ENCODE measurements around the gene RNF11.
A peak's percentile ranks its signal among the peaks of the same experiment; 100 is the strongest.
"Not testable (repeated sequence)": the region's sequence is repeated elsewhere in the genome, so short reads cannot be mapped to it uniquely, and the experiment has no call there.

RNF11 gene

GRCh38 chr1:51235673-51236530 lies at the start of gene RNF11:
Gene RNF11 (plus strand): TSS chr1:51236273. CDS start chr1:51236757, 484 bp downstream.
- peak; percentile 89 for DNase-seq (ENCODE audit: low read depth)

GRCh38 chr1:51188230-51188629 lies 47.8 kb upstream of the RNF11 start:
- no peak for DNase-seq (ENCODE audit: low read depth)

GRCh38 chr1:51189421-51190073 lies 46.5 kb upstream of the RNF11 start:
- peak; percentile 71 for DNase-seq (ENCODE audit: low read depth)

- DNase-seq (ENCODE audit: low read depth) = no peak
These were observed 45.1 kb upstream of the RNF11 start for GRCh38 chr1:51190961-51191360.

GRCh38 chr1:51192213-51192843 lies 43.7 kb upstream of the RNF11 start:
- peak; percentile 80 for DNase-seq (ENCODE audit: low read depth)

GRCh38 chr1:51193564-51193963 lies 42.5 kb upstream of the RNF11 start:
- DNase-seq (ENCODE audit: low read depth) = no peak

GRCh38 chr1:51203121-51203873 lies 32.8 kb upstream of the RNF11 start:
- DNase-seq (ENCODE audit: low read depth) = no peak

- no peak for DNase-seq (ENCODE audit: low read depth)
These were observed 32.2 kb upstream of the RNF11 start for GRCh38 chr1:51203874-51204245.

GRCh38 chr1:51210055-51210454 lies 26.0 kb upstream of the RNF11 start:
- no peak for DNase-seq (ENCODE audit: low read depth)

GRCh38 chr1:51210676-51211075 lies 25.4 kb upstream of the RNF11 start:
- DNase-seq (ENCODE audit: low read depth) = no peak

- peak; percentile 62 for DNase-seq (ENCODE audit: low read depth)
These were observed 21.4 kb upstream of the RNF11 start for GRCh38 chr1:51214615-51215131.

- no peak for DNase-seq (ENCODE audit: low read depth)
These were observed 20.9 kb upstream of the RNF11 start for GRCh38 chr1:51215169-51215568.

GRCh38 chr1:51216631-51217030 lies 19.4 kb upstream of the RNF11 start:
- DNase-seq (ENCODE audit: low read depth) = no peak

GRCh38 chr1:51217101-51217500 lies 19.0 kb upstream of the RNF11 start:
- DNase-seq (ENCODE audit: low read depth) = no peak

GRCh38 chr1:51218570-51218969 lies 17.5 kb upstream of the RNF11 start:
- no peak for DNase-seq (ENCODE audit: low read depth)

GRCh38 chr1:51219022-51219421 lies 17.1 kb upstream of the RNF11 start:
- DNase-seq (ENCODE audit: low read depth) = no peak

- not testable (repeated sequence) for DNase-seq (ENCODE audit: low read depth)
These were observed 14.5 kb upstream of the RNF11 start for GRCh38 chr1:51221529-51221928.

- DNase-seq (ENCODE audit: low read depth) = no peak
These were observed 13.8 kb upstream of the RNF11 start for GRCh38 chr1:51222136-51222787.

- DNase-seq (ENCODE audit: low read depth) = no peak
These were observed 13.3 kb upstream of the RNF11 start for GRCh38 chr1:51222809-51223208.

GRCh38 chr1:51224255-51224654 lies 11.8 kb upstream of the RNF11 start:
- DNase-seq (ENCODE audit: low read depth) = no peak

GRCh38 chr1:51227231-51227960 lies 8.7 kb upstream of the RNF11 start:
- DNase-seq (ENCODE audit: low read depth) = not testable (repeated sequence)

Measured in iris pigment epithelial cell (primary cell).